HG02938 (cell line): ENCODE results near the gene YJU2.

Experiments
- ATAC-seq: cut with Tn5 transposase; IDR thresholded peaks from one replicate; pipeline ENCODE4 v1.9.1; 2021; ENCODE audit warnings: mild to moderate bottlenecking, moderate library complexity; ENCODE audit not compliant: unreplicated experiment

YJU2 gene

DNA sequence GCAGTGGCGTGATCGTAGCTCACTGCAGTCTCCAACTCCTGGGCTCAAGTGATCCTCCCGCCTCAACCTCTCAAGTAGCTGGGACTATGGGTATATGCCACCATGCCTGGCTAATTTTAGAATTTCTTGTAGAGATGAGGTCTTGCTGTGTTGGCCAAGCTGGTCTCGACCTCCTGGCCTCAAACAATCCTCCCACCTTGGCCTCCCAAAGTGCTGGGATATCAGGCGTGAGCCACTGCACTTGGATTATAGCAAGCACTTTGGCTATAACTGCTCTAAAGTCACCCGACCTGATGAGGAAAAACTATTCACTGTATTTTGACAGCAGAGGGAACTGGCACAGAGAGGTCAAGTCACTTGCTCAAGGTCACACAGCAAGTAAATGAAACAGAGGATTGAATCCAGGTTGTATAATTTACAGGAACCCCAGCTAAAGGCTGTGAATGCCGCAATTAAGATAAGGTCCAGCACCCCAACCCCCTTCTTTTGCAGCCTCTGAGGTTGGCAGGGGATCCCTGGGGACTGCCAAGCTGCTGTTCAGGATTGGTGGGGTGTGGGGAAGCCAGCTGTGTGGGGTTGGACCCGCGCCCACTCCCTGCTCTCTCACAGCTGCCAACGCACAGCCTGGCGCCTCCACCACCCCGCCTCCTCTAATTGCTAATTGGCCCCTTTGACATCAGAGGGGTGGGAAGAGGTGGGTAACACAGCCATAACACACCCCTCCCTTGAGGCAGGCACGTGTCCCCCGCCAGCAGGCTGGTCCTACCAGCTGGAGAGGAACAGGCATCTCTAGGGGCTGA lies 49.3 kb downstream of the YJU2 start:
- no peak for ATAC-seq

DNA sequence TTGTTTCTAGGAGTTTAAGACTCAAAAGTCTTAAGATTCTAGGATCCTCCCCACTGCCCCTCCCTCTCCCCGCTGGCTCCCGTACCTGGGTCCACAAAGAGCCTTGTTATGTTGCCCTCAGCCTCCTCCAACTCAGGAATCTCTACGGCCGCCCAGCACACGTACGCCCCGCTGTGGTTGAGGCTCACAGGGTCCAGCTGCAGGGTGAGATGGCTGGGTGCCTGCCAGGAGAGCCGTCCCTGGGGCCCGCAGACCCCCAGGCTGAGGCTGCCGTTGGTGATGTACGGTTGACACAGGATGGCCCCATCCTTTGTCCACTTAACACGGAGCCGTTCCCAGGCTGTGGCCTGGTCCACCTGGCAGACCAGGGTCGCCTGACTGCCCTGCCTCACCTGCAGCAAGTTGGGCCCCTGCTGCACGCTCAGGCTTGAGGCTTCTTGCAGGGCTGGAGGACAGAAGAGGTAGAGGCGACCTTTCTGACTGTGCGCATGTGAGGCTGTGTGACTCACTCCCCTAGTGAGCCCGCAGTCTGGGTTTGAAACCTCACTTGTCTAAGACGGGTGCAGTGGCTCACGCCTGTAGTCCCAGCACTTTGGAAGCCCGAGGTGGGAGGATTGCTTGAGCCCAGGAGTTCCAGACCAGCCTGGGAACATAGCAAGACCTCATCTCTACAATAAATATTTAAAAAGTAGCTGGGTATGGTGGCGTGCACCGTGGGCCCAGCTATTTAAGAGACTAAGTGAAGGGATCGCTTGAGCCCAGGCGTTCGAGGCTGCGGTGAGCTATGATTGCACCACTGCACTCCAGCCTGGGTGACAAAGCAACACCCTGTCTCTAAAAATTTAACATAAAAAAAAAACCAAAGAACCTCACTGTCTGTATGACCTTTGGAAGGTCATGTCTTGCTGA lies 51.3 kb downstream of the YJU2 start:
- no peak for ATAC-seq

DNA sequence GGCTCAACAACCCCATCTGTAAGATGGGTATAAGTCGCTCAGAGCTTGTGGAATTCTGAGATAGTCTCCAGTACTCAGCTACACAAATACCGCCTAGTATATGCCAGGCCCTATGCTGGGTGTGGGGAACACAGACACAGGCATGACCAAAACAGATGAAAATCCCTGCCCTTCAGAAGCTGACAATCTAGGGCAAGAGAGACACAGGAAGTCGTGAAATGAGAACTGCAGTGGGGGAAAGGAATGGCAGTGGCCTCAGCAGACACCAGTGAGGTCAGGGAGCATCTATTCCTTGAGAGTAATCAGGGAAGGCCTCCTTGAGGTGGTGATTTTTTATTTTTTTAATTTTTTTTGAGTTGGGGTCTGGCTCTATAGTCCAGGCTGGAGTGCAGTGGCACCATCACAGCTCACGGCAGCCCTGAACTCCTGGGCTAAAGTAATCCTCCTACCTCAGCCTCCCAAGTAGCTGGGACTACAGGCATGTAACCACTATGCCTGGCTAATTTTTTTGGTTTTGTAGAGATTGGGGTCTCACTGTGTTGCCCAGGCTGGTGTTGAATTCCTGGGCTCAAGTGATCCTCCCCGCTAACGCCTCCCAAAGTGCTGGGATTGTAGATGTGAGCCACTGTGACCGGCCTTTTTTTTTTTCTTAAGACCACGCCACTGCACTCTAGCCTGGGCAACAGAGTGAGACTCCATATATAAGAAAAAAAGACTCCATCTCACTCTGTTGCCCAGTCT lies 52.1 kb downstream of the YJU2 start:
- ATAC-seq, result no peak

DNA sequence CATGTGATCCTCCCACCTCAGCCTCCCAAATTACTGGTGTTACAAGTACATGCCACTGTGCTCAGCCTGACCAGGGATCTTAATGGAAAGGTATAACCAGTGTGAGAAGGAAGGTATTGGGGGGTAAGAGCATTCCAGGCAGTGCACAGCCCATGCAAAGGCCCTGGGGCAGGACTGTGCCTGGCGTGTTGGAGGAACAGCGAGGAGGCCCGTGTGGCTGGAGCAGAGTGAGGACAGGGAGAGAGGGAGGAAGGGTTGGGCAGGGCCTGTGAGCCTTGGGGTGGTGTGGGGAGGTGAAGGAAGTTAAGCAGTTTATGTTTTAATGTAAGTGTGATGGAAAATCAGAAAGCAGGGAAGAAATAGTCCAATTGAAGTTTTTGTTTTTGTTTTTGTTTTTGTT lies 53.7 kb downstream of the YJU2 start:
- no peak for ATAC-seq

DNA sequence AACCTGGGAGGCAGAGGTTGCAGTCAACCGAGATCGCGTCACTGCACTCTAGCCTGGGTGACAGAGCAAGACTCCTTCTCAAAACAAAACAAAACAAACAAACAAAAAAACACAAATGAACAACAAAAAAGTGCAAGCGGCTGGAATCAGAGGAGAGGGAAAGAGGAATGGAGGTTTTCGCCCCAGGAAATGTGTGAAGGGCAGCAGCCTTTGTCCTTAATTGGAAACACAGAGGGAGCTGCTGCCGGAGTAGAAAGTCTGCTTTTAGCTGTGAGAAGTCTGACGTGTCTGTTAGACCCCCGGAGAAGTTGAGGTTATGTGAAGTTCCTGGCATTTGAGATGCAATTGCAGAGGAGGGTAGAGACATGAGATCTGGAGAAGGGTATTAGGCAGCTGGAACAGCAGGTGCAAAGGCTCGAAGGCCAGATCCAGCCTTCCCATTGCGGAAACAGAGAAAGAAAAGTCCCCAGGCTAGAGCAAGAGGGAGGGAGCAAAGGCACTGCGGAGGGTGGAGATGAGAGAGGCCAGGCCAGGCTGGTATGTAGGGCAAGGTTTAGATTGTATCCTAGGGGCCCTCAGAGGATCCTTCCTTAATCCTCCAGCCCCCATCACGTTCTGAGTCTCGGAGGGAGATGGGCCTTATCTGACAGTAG lies 54.8 kb downstream of the YJU2 start:
- ATAC-seq, result no peak

DNA sequence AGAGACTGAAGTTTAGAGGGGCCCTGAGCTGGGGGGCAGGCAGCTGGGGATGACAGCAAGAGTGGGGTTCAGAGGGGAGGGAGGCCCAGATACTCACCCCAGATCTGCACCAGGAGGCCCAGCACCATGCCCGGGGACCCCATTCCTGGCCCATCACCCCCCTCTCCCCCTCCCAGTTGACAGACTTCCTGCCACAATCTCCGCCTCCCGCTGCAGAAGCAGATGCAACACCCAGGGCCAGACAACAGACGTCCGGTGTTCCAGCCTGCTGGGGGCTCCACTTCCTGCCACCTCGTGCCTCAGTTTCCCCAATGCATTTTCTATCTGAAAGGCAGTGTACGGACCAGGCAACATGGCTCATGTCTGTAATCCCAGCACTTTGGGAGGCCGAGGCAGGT lies 55.4 kb downstream of the YJU2 start, which contains the start of gene TMIGD2:
Gene TMIGD2 (minus strand): TSS at position 147 of the 398 bp plus-strand sequence. CDS start 4 bp downstream, at position 143.
- no peak for ATAC-seq

DNA sequence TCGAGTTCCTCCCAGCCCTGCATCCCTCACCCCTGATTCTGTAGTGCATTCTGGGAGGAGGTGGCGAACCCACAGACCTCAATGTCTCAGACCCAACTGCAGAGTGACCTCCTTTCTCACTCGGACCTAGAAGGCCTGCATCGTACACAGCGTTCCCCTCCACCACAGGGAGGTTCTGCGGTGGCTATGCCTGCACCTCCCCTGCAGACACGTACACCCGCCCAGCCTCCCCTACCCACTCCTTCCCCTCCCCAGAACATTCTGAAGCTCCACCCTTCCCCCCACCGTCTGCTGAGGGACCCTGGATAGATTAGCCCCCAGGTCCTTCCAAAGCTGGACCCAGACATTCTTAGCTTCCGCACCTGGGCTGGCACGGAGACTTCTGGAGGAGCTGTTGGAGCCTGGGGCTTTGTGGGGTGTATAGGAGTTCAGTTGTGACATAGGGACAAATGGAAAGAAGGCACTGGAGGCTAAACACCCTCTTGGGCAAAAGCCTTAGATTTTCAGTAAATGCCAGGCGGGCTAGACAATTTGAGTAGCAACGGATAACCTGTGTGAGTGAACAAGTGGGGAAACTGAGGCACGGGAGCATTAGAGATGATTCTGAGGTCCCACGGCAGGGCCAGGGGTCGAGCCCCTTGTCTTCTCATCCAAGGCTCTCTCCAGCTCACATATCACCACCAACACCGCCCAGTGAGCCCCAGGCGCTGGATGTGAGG lies 57.1 kb downstream of the YJU2 start:
- ATAC-seq, result no peak

DNA sequence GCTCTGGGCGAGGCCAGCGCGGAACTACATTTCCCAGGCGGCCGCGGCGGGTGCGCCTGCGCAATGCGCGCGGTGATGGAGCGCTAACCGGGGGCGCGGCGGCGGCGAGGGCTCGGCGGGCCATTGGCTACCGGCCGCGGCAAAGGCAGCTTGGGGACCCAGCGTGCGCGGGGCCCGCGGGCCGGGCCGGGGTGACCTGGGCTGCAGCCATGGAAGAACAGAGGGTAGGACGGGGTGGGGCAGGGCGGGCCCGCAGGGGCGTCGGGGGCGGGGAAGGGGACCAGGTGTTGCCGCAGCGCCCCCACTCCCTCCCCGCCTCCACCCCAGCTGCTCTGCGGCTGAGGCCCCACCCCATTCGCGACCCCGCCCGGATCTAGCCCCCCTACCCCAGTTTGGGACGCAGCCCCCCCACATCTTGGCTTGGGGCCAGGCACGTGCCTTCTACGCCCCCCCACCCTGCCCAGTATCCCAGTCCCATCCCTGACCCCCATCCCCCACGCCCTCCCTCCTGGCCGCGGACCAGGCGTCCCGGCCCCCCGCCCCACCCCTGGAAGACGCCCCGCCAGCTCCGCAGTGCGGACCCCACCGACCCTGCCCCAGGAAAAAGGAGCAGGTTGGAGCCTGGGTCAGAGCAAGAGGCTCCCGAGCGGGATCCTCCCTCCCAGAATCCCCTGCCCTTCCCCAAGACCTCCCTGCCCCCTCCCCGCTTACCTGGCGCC lies 57.8 kb downstream of the YJU2 start, which contains the start of gene FSD1:
Gene FSD1 (plus strand): TSS at position 61 of the 719 bp plus-strand sequence. CDS start 149 bp downstream, at position 210.
- no peak for ATAC-seq

DNA sequence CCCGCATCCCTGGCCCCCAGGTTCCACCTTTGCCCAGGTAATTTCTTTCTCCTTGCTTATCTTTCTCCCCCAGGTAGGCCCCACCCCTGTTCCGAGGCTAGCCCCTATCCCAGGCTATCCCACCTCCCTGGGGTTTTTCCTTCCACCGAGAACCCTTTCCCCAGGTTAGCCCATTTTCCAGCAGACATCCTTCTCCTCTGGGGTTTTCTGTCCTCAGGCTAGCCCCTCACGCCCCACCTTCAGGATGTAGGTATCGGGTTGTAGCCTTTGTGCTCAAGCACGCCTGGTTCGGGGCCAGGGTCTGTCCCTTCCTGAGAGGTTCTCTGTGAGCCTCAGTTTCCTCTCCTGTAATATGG lies 58.4 kb downstream of the YJU2 start:
- ATAC-seq, result no peak

DNA sequence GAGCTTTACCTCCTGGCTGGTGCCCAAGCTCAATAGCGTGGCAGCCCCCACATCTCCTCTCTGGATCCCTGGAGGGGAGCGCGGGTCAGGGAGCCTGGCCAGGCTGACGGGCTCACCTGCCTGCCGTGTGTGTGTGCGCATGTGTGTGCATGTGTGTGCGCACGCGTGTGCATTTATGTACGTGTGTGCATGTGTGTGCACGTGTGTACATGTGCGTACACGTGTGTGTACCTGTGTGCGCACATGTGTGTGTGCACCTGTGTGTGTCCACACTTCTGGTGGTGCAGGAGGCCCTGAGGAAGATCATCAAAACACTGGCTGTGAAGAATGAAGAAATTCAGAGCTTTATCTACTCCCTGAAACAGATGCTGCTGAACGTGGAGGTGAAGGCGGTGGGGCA lies 58.8 kb downstream of the YJU2 start:
- ATAC-seq, result no peak

DNA sequence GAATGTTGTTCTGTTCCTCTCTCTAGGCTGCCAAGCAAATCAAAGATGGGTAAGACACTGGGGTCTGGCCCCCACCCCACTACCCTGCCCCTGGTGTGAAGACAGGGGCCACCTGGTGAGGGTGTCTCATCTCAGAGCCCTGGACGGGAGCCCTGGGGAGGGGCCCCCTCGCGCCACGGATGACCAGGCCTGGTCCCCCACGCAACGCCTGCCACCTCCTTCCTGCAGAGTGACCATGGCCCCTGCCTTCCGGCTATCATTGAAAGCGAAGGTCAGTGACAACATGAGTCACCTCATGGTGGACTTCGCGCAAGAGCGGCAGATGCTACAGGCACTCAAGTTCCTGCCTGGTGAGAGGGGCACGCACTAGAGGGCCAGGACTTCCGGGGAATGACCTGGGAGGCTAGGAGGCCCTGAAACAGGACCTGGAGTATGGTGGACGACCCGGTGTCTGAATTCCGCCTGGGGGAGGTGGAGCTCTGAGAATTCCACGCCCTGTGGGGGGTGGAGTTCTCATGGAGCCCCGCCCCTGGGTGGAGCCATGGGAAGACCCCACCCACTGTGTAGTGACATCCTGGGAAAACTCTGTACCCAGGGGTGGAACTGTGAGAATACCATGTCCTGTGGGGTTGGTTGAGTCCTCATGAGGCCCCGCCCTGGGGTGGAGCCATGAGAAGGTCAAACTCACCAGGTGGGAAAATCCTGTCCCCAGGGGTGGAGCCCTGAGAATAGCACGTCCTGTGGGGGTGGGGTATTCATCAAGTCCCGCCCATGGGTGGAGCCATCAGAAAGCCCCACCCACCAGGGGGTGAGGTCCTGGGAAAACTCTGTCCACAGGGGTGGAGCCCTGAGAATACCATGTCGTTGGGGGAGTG lies 63.6 kb downstream of the YJU2 start:
- ATAC-seq, result no peak

DNA sequence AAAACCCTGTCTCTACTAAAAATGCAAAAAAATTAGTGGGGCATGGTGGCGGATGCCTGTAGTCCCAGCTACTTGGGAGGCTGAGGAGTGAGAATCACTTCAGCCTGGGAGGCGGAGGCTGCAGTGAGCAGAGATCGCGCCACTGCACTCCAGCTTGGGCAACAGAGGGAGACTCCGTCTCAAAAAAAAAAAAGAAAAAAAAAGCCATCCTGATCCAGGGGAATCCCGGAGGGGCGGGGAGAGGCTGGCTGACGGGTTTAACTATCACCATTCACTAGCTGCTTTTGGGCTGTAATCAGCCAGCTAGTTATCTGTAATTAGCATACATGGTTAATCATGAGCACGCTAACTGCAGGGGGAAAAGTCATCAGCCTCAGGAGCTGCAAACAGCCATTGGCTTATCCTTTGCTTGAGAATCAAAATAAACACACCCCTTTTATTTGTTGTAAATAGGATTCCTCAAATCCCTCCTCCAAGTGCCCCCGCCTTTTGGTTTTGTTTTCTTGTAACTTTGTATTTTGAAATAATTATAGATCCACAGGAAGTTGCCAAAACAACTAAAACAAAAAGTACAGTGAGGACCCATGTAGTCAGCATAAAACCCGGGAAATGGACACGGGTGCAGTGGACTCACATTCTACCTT lies 67.1 kb downstream of the YJU2 start:
- no peak for ATAC-seq

DNA sequence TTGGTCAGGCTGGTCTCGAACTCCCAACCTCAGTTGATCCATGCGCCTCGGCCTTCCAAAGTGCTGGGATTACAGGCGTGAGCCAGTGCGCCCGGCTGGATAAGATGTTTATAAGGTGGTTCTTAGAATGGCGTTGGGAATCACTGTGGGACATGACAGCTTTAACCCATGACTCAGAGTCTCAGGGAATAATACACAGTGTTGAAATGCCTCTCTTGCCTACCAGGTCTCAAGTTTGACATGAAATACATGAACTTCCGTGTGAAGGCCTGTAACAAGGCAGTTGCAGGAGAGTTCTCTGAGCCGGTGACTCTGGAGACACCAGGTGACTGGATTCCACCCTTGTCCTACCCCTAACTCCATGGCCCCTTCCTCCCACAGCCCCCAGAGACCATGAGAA lies 70.1 kb downstream of the YJU2 start:
- ATAC-seq, result no peak

DNA sequence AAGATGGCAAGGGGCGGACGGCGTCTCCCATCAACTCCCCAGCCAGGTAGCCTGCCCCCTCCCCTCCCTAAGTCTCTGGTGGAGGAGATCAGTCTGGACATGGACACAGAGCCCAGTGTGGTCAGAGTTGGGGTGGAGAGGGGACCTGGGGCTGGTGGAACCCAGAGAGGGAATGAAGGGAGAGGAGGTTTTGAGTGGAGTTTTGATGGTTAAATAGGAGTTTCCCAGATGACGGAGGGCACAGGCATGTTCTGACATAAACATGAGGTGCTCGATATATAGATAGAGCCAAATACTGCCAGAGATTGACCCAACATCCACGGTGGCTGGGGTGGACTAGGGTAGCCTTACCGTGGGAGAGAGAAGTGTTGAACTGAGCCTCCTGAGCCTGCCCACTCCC lies 71.6 kb downstream of the YJU2 start:
- no peak for ATAC-seq
